Right ventricle myocardium superior (tissue), 1 donor: Measurements from ENCODE around the gene ABHD15. TPM values are rescaled to one million over a fixed set of nuclear protein-coding genes. Genes with fewer than 3 reads are reported as not detected.

ENCODE experiments used
- ATAC-seq: fragments of 200-7000 bp; cut with Tn5 transposase; one replicate; pipeline ENCODE4 v1.9.1; 2020; ENCODE audit warnings: mild to moderate bottlenecking; ENCODE audit not compliant: poor library complexity
- DNase-seq: peaks from one replicate; pipeline ENCODE4 v3.0.0-alpha.2; 2020
- intact Hi-C: fragments of 100-400 bp; cut with DNase I; formaldehyde crosslinking; loops from one replicate; pipeline ENCODE4 v1.11.2; 2022
- total RNA-seq: library from RNA; stranded (reverse); fragmentation: NEBNext Ultra II Directional; extraction: Animal tissue kit (Norgen Biotek cat#: 25700); gene quantifications from one replicate; pipeline ENCODE4 v1.2.1, GENCODE V29; 2021
- donor health status: DM: no; HTN: yes; CAD: no; lungs with severe emphysema.

The ABHD15 gene
- total RNA-seq, 1 donor from 2014 or later, result 7.0 TPM

DNA sequence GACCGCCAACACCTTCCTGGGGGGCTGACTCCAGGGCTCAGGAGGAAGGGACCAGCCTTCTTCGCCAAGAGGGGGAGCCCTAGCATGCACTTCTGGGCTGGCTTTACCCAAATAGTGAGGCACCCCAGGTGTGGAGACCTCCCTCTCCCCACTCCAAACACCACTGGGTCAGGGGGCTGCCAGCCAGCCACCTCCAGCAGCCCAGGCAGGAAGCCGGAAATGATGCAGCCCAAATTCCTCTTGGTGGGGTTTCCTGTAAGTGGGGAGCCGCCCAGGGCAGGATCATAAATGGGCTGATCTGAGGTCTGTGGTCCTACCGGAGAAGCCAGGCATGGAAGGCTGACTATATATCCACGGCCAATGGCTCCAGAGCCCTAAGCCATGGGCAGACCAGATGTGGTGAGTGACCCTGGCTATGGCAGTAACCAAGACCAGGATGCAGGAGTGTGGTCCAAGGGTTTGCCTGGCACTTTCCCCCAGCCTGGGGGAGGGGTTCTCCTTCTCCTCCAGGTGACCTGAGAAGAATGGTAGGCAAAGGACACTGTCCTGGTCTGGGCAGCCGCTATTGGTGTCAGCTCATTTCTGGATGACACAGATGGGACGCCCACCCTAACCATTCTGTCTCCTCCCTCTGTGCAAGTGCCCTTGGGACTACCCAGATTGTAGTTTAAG, 18.4 kb upstream of the ABHD15 start:
- ATAC-seq (no peak), DNase-seq (peak; percentile 56)
- intact Hi-C loops, result no loop called here

DNA sequence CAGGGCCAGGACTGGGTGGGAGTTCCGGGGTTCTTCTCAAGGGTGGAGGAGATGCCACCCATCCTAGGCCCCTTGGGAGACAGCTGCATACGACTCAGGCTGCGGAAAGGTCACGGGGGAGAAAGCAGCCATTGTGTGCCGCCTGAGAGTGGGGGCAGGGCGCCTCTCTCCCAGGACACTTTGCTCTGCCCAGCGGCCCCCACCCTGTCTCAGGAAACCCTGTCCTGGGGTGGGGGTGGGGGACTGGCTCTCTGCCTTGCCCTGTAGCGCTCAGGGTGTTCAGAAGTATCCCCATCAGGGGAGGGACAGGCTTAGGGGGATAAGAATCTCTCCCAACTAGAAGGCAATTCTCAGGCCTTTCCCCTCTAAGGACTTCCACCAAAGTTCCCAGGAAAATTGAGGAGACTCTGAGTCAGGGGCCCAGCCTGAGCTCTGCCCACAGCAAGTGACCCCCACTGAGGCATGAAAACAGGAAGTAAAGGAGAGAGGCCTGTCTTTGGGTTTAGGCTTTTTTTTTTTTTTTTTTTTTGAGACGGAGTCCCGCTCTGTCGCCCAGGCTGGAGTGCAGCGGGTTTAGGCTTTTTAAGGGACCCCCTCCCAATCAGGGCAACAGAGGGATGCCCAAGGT, 17.7 kb upstream of the ABHD15 start:
- DNase-seq (no peak), ATAC-seq (peak; percentile 4)
- intact Hi-C loops, result no loop called here

DNA sequence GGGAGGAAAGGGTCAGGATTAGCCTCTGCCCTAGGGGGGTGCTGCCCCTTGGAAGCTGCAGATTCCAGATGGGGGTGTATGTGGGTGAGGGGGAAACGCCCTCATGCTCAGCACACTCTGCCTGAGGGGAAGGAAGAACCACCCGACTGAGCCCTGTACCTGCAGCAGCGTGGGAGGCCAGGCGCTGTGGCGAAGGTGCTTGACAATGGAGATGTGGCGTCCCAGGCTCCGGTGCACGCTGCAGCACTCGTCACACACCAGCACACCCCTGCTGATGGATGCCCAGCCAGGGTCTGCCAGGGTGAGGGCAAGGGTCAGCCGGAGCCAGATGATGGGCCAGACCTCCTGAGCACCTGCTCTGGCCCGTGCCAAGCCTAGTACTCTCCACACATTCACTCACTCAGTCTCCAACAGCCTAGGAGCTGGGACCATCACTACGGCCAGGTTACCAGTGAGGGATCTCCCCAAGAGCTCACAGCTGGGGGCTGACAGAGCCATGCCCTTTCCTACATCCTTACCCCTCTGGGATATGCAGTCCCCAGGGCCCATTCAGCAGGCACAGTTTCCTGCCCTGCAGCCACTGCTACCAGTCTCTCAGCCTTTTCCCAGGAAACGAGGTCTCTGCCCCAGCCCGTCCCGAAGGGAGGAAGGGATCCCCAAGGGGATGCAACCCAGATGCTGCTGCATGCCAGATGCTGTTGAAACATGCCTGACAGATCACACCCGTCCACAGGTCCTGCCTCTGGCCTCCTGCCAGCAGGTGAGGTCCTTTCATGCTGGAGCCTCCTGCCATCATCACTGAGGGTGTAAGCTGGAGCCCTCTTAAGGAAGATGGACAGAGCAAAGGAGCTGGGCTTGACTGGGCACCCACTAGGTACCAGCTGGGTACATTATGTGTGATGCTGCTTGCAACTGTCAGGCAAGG, 16.7 kb upstream of the ABHD15 start:
- DNase-seq (no peak), ATAC-seq (no peak)
- intact Hi-C loops, result no loop called here

DNA sequence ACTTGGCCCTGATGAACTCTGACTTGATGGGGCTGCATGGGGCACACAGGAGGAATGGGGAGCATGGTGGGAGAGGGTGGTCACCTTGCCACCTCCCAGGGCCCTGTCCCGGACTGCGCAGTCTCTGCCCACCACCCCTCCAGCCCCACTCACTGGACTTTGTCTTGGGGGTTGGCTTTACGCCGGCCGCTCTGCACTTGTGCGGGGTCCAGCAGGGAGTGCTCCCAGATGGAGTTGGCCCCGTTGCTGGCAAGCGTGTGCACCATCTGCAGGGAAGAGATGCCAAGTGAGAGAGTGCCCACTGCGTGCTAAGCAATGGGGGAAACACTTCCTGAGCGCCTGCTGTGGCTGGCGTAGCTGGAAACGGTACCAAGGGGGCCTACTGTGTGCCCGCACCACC, 15.9 kb upstream of the ABHD15 start:
- intact Hi-C loops, result no loop called here
- ATAC-seq, result no peak

DNA sequence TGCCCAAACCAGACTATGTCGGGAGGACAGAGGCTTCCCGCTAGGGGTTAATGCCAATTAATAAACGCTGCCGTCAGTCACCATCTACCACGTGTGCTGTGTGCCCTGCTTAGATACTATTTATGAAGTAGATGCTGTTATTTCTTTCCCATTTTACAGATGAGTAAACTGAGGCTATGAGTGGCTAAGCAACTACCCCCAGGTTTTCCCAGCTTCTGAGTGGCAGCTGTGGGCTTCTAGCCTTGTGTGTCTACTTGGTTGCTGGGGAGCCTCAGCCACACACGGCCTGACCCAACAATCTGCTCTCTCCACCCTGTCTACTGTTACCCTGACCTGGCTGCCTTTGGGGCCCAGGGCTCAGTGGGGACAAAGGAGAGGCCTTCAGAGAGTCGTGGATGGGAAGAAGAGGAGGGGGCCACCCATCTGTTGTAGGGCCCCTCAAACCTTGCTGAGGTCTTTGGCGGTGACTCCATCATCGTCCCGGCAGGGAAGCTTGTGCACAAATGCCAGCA, 15.5 kb upstream of the ABHD15 start:
- no peak for ATAC-seq
- DNase-seq, result peak; percentile 14
- intact Hi-C loops, result no loop called here

More for the DNA sequence above, 15.9 kb upstream of the ABHD15 start:
- no peak for DNase-seq

DNA sequence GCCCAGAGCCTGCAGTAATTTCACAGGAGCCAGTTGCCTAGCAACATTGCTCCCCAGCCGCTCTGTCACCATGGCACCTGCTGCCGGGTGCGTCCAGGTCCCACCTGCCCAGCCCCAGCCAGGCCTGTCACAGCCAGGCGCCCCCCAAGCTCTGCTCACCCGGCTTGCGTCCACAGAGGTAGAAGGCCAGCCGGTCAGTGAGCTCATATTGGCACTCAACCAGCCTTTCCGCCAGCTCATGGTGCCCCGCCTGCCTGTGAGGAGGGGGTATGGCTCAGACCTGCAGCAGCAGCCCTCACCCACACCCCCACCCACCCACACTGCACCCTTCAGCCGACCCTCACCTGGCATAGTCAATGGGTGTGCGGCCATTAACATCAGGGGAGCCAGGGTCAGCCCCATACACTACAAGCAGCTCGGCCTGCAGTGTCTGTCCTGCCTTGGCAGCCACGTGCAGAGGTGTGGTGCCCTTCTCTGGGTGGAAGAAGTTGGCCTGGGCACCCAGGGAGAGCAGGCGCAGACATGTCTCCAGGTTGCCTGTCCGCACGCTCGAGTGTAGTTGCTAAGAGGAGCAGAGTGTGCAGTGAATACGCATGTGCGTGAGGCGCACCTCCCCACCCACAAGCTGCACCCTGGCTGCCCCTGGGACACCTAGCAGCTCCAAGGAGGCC, 14.9 kb upstream of the ABHD15 start:
- no peak for ATAC-seq
- DNase-seq, result peak; percentile 40
- intact Hi-C loops, result no loop called here

DNA sequence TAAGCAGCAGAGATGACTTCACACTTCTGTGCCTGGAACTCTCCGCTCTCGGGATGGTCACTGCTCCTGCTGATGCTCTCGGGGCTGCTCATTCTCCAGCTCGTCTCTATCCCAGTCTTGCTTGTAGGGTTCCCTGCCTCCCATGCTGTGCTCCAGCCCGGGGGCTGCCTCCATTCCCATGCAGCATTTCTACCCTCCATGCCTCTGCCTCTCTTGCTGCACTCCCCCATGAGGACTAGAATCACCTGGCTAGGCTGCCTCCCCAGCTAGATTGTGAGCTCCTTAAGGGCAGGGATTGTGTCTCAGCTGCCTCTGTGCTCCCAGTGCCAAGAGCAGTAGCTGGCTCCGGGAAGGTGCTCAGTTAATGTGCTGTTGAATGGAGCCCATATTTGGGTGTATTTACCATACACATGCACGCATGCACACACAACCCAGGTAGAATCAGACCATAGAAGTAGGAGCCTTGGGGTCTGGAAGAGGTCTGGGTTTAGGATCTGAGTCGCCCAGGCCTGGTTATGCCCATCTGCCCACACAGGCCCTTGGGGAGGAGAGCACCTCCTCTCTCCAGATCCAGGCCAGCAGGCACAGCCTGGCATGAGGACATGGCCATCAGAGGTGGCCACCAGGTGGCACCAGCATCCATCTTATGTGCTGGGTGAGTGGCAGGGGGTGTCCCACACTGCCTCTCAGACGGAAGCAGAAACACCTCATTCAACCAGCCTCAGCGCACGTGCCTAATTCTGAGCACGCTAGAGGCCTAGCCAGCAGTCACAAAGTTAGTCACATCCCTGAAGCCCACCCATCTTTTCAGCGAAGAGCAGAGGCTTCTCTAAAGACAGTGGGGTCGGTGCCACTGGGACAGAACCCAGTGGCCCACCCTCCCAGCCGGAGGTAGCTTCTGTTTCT, 13.3 kb upstream of the ABHD15 start:
- ATAC-seq, result peak; percentile 87
- intact Hi-C loops, result no loop called here
- DNase-seq, result peak; percentile 91

DNA sequence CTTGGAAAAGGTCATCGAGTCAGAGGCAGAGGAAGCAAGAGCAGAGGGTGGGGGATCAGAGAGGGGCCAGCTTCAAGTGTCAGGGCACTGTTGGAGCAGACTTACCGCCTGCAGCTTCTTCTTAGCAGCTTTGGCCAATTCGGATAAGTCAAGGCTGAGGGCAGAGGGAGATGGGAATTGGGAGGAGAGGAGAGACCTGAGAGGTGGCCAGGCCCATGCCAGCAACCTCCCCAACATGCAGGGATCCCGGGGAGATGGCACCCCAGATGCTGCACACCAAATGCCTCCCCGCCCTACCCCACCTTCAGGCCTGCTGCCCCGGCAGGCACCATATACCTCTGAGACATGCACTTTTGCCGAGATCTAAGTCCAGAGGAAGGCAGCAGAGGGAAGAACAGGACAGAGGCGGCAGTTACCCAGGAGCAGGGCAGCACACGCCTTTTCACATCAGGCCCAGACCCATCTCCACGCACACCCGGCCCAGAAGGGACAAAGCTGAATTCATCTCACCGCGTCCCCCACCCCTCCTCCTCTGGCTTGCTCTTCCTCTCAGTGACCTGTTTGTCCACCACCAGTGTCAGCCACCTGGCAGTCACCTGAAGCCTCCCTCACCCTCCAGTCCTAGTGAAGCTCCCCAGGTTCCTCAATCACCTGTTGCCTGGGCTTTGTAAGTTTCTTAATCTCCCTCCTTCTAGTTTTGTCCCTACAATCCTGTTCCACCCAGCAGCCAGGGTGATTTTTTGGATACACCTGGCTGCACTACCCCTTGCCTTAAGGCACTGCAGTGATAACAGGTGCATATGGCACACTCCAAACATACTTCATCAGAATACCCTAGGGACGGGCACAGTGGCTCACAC, 12.0 kb upstream of the ABHD15 start:
- DNase-seq, result no peak
- intact Hi-C loops, result no loop called here

DNA sequence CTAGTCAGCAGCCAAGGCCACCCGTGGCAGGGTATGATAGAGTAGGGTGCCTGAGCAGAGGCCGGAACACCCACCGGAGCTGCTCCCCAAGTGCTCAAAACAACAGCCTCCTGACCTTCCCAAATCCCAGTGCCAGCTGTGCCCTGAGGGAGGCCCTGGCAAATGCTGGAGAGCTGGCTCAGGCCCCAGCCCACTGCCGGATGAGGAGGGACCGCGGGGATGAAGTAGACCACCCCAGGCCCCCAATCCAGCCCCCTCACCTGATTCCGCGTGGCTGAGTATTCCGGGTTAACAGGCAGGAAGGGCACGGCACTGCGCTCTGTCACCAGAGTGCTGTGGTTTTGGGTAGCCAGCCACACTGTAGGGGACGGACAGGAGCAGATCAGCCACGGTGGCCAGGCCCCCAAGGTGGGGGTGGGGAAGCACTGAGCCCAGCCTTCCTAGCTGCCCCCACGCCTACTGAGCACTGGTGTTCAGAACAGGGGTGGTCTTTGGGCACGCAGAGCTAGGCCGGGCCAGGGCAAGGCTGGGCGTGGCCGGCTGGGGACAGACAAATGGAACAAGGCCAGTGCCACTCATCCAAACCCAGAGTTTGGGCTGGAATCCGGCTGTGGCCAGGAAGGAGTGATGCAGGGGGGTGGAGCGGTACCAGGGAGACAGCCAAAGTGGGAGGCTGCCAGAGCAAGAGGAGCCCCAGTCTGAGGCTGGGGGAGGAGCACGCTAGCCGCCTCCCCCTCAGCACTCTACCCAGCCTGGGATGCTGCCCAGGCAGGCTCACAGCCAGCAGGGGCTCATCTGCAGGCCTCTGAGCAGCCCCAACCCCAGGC, 10.8 kb upstream of the ABHD15 start:
- intact Hi-C loops, result no loop called here
- no peak for ATAC-seq
- peak; percentile 59 for DNase-seq

More for the DNA sequence above, 12.0 kb upstream of the ABHD15 start:
- ATAC-seq, result no peak

DNA sequence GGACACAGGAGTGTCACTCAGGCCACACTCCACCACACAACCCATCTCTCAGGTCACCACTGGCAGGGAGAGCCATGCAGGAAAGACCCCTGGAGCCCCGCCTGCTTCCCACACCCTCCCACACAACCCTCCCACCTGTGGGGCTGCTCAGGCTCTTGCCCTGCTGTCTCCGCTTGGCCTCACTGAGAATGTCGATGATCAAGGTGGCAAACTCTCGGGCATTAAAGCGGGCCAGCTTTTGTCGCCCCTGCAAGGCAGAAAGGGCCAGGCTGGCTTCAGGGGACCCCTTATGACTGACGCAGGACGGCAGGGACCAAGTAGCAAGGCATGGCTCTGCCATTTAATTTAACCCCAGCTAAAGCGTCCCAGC, 10.1 kb upstream of the ABHD15 start:
- DNase-seq (no peak), ATAC-seq (no peak)
- intact Hi-C loops, result no loop called here

DNA sequence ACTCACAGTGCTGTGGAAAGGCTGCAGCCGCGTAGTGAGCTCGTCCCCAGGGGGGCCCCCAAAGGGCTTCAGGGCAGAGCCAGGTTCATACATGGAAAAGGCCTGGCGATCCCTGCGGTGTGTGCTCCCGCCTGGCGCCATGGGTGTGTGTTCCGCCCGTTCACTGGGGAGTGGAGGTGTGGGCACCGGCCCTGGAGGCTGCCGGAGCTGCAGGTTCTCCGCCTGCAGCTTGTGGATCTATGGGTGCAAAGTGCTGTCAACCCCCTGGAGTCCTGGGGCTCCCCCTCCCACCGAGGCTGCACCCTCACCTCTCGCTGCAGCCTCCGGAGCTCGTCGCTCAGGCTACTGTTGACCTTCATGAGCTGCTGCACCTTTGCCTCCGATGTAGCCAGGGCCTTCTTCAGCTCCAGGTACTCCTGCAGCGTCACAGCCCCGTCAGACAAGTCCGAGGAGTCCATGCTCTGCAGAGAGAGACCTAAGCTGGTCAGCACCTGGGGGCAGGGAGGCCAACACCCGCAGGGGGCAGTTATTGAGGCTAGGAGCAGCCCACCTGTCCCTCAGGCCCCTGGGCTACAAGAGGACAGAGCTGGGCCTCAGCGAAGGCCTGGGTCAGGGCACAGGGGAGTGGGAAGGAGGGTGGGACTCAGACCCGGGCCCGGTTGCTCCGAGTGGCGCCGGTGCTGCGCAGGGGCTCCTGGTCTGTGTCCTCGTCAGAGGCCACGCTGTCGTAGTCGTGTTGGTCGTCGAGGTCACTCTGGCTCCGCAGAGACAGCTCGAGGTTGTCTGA, 9.6 kb upstream of the ABHD15 start:
- intact Hi-C loops, result no loop called here
- no peak for DNase-seq
- no peak for ATAC-seq

DNA sequence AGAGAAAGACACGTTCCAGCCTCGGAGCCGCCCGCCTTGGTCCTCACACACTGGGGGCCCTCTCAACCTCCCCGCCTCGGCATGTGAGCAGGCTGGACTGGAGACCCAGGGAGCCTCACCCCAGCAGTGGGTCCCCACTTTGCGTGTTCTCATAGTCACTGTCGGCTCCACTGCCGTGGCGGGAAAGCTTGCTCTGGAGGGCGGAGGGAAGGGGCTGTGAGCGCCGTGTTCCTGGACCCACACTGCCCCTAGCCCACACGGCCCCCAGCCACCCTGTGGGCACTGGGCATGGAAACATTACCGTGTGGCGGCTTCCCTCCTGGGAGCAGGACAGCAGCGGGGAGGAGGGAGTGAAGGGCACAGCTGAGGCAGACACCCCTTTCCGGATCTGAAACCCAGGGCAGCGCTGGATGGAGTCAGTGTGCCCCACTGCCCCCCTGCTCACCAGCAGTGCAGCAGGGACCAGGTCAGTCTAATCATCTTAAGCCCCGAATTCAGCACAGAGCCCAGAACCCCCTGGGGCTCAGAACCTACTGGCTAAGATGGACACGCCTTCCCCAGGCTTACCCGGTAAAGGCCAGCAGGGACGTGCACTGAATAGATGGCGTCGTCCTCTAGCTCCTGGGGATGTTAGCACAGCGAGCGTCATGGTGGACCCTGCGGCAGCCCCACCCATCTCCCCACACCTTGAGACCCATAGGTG, 8.8 kb upstream of the ABHD15 start:
- DNase-seq, result no peak
- intact Hi-C loops, result no loop called here
- no peak for ATAC-seq

DNA sequence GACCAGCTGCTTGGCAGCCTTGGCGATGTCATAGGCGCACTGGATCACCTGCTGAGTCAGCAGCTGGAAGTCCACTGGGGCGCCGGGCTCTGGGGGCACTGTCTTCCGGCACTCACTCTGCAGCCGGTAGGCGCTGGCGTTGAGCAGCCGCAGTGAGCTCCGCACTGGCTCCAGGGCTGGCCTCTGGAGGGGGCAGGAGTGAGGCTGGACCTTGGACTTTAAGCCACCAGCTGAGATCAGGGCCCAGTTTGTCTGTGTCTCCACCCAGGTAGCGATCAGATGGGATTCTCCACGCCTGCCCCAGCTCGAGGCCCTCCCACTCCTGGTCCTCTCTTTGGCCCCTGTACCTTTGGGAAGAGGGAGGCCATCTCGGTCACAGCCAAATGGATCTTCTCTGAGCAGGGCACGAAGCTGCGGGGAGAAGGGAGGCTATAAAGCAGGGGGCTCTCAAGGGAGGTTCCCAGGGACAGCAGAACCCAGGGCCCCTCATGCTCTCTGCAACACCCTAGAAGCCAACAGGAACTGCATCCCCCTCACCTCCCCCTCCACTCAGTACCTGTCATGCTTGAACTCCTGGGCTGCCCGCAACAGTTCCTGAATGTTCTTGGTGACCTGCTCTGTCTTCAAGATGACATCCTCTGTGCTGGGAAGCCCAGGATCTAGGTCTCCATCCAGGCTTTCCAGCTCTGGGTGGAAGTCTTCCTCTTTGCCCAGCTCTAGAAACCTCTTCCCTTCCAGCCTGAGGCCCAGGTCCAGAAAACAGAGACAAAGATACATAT, 8.1 kb upstream of the ABHD15 start:
- intact Hi-C loops, result no loop called here
- ATAC-seq, result no peak
- DNase-seq, result no peak
